Measurements from ENCODE around the gene CCHCR1. TPM values are rescaled to one million over a fixed set of nuclear protein-coding genes. Genes with fewer than 3 reads are reported as not detected.

The CCHCR1 gene
- total RNA-seq, 4 donors from 2014 or later, result 10.7 to 33.4 (median 16.5) TPM

- DNase-seq (ENCODE audit: low spot score in 2 of 2), result no peak
- no peak overlapping the region for H3K4me3 ChIP-seq
- TF ChIP-seq POLR2AphosphoS5 (IDR thresholded peaks at IDR 0.05) (no peak), CTCF (IDR thresholded peaks at IDR 0.05) (no peak), EP300 (IDR thresholded peaks at IDR 0.05) (no peak), POLR2A (IDR thresholded peaks at IDR 0.05) (no peak)
- H3K36me3 ChIP-seq, result no peaks in the 10 kb centered on the region
- H3K4me1 ChIP-seq, result peaks cover 55% of the 10 kb centered on the region
- H3K27me3 ChIP-seq, result no peaks in the 10 kb centered on the region
- WGBS, result 75% methylated on average over 16 of the region's 16 CpGs
- H3K27ac ChIP-seq, result peak overlapping the region; percentile 75
- no peaks in the 10 kb centered on the region for H3K9me3 ChIP-seq
Measured at GRCh38 chr6:31126396-31127175, 31.0 kb downstream of the CCHCR1 start.

DNA sequence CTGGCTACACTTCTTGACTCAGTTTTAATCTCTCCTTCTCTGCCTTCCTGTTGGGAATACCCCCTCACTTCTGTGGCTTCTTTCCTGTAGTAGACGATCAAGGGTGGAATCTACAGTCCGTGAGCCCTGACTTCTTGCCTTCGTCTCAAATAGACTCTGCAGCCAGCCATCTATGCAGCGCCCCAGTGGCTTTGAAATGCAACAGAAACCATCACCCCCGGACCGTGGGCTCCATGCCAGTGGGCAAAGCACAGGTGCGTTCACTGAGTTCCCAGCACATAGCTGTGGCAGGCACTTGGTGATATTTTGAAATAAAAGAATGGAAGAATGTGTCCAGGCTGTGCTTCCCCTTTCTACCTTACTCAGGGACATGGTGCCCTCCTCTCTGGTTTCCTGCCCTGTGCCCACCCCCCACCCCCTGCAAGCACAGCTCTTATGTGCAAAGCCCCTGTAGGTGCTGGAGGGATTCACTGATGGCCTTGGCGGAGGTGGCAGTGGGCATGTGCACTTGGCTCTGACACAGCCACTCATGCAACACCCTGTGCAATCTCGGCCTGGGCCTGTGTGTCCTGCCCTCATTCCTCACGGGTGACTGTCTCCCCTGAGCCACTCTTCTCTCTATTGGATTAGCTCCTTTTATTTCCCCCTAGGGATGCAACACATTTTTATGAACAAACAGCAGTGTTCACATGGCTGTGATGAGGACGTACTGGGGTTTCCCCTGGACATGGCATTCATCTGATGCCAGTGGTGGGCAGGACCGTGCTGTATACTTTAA is 31.8 kb downstream of the CCHCR1 start:
- Histone ChIP-seq H3K4me1 (peaks cover 57% of the 10 kb centered on the region), H3K9me3 (no peaks in the 10 kb centered on the region)

DNA sequence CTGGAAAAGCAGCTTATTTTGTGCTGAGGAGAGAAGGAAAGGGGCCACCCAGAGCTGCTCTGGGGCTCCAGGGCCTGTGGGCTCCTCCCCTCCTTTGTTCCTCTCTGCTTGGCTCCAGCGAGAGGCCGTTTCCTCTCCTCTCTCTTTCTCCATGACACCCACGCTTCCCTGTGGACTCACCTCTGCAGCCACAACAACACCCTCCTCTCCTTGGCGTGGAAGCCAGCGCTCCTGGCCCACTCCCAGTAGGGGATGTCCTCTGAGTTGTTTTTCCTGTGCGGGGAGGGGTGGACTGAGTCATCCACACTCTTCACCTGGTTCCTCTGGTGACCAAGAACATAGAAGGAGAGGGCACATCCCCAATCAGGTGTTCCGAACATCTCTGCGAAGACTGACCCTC is 32.4 kb downstream of the CCHCR1 start:
- no peak for DNase-seq (ENCODE audit: low spot score in 2 of 2)
- Histone ChIP-seq H3K4me1 (peaks cover 63% of the 10 kb centered on the region), H3K9me3 (no peaks in the 10 kb centered on the region), H3K4me3 (no peak overlapping the region), H3K36me3 (no peaks in the 10 kb centered on the region), H3K27ac (peak overlapping the region; percentile 75), H3K27me3 (no peaks in the 10 kb centered on the region)
- WGBS, result 35% methylated on average over 8 of the region's 8 CpGs
- TF ChIP-seq POLR2AphosphoS5 (IDR thresholded peaks at IDR 0.05) (no peak), CTCF (IDR thresholded peaks at IDR 0.05) (no peak), EP300 (IDR thresholded peaks at IDR 0.05) (no peak), POLR2A (IDR thresholded peaks at IDR 0.05) (no peak)

More for the DNA sequence above, 31.8 kb downstream of the CCHCR1 start:
- no peak for TF ChIP-seq POLR2AphosphoS5 (IDR thresholded peaks at IDR 0.05)
- TF ChIP-seq CTCF (IDR thresholded peaks at IDR 0.05), result no peak
- Histone ChIP-seq H3K4me3 (no peak overlapping the region), H3K27ac (peak overlapping the region; percentile 75), H3K36me3 (no peaks in the 10 kb centered on the region), H3K27me3 (no peaks in the 10 kb centered on the region)
- DNase-seq (ENCODE audit: low spot score in 2 of 2), result no peak
- 57% methylated on average over 12 of the region's 12 CpGs for WGBS

- H3K4me3 ChIP-seq, result no peak overlapping the region
- H3K9me3 ChIP-seq, result no peaks in the 10 kb centered on the region
- no peak for DNase-seq (ENCODE audit: low spot score in 2 of 2)
- no peaks in the 10 kb centered on the region for H3K27me3 ChIP-seq
- WGBS, result 32% methylated on average over 16 of the region's 16 CpGs
- peaks cover 63% of the 10 kb centered on the region for H3K4me1 ChIP-seq
- no peak overlapping the region for H3K27ac ChIP-seq
- H3K36me3 ChIP-seq, result no peaks in the 10 kb centered on the region
- no peak for TF ChIP-seq POLR2A (IDR thresholded peaks at IDR 0.05)
- TF ChIP-seq EP300 (IDR thresholded peaks at IDR 0.05), result no peak
- TF ChIP-seq POLR2AphosphoS5 (IDR thresholded peaks at IDR 0.05), result no peak
- TF ChIP-seq CTCF (IDR thresholded peaks at IDR 0.05), result no peak
Measured at GRCh38 chr6:31122791-31123706, 34.6 kb downstream of the CCHCR1 start.
